Erythroblast (primary cell): ENCODE measurements around the gene TJAP1.

ENCODE experiments used
- DNase-seq, 2 experiments: peaks; one replicate each; lab custom pipeline; 2025; lab: John Stamatoyannopoulos, UW
- GATA1 ChIP-seq: IDR thresholded peaks from 2 replicates; pipeline ENCODE4 v1.6.1; 2011; ENCODE audit warnings: low read depth, mild to moderate bottlenecking, control low read depth, low read length, moderate library complexity
- POLR2A ChIP-seq: IDR thresholded peaks from 2 replicates; pipeline ENCODE4 v1.6.1; 2011; ENCODE audit warnings: mild to moderate bottlenecking, low read length

Gene TJAP1

GRCh38 chr6:43477235-43478007, at the start of gene TJAP1:
TSS of gene TJAP1 (plus strand) at chr6:43477570. CDS start at chr6:43499002, 21,432 bp downstream.
- no peak for TF ChIP-seq GATA1
- TF ChIP-seq POLR2A = peak; percentile 47
- peak; percentile 88 to 92 for DNase-seq

GRCh38 chr6:43428112-43428570, 49.2 kb upstream of the TJAP1 start:
- no peak for TF ChIP-seq GATA1
- TF ChIP-seq POLR2A = no peak
- DNase-seq = no peak

GRCh38 chr6:43428874-43429273, 48.5 kb upstream of the TJAP1 start:
- no peak for DNase-seq
- TF ChIP-seq GATA1 = no peak
- TF ChIP-seq POLR2A = no peak

- TF ChIP-seq POLR2A = no peak
- no peak for TF ChIP-seq GATA1
- DNase-seq = no peak
These were observed 45.1 kb upstream of the TJAP1 start for GRCh38 chr6:43432009-43432945.

GRCh38 chr6:43433148-43433547, 44.2 kb upstream of the TJAP1 start:
- TF ChIP-seq POLR2A (no peak), GATA1 (no peak)

GRCh38 chr6:43434001-43434840, 43.1 kb upstream of the TJAP1 start:
- no peak for TF ChIP-seq POLR2A
- TF ChIP-seq GATA1 = no peak
- DNase-seq = no peak

More at GRCh38 chr6:43433148-43433547, 44.2 kb upstream of the TJAP1 start:
- DNase-seq = no peak

GRCh38 chr6:43434943-43435342, 42.4 kb upstream of the TJAP1 start:
- DNase-seq = no peak
- TF ChIP-seq POLR2A (no peak), GATA1 (no peak)

- DNase-seq = no peak
- TF ChIP-seq POLR2A (peak; percentile 5), GATA1 (no peak)
These were observed 41.5 kb upstream of the TJAP1 start for GRCh38 chr6:43435682-43436437.

GRCh38 chr6:43436577-43437282, 40.6 kb upstream of the TJAP1 start:
- no peak for TF ChIP-seq POLR2A
- TF ChIP-seq GATA1 = no peak
- DNase-seq = no peak

- no peak for DNase-seq
- TF ChIP-seq POLR2A (no peak), GATA1 (no peak)
These were observed 39.7 kb upstream of the TJAP1 start for GRCh38 chr6:43437700-43438099.

GRCh38 chr6:43442935-43443334, 34.4 kb upstream of the TJAP1 start:
- TF ChIP-seq POLR2A = no peak
- TF ChIP-seq GATA1 = no peak

GRCh38 chr6:43444036-43444435, 33.3 kb upstream of the TJAP1 start:
- DNase-seq = no peak
- no peak for TF ChIP-seq POLR2A
- no peak for TF ChIP-seq GATA1

More at GRCh38 chr6:43442935-43443334, 34.4 kb upstream of the TJAP1 start:
- DNase-seq = no peak

- DNase-seq = no peak
- TF ChIP-seq POLR2A (no peak), GATA1 (no peak)
These were observed 32.8 kb upstream of the TJAP1 start for GRCh38 chr6:43444582-43444981.
